HG03460 (cell line): ENCODE data around the gene MPHOSPH8.
"Not testable (repeated sequence)": the region's sequence is repeated elsewhere in the genome, so short reads cannot be mapped to it uniquely, and the experiment has no call there.

Experiments
- ATAC-seq: cut with Tn5 transposase; IDR thresholded peaks from one replicate; pipeline ENCODE4 v1.9.1; 2021; ENCODE audit not compliant: unreplicated experiment

Gene MPHOSPH8

DNA sequence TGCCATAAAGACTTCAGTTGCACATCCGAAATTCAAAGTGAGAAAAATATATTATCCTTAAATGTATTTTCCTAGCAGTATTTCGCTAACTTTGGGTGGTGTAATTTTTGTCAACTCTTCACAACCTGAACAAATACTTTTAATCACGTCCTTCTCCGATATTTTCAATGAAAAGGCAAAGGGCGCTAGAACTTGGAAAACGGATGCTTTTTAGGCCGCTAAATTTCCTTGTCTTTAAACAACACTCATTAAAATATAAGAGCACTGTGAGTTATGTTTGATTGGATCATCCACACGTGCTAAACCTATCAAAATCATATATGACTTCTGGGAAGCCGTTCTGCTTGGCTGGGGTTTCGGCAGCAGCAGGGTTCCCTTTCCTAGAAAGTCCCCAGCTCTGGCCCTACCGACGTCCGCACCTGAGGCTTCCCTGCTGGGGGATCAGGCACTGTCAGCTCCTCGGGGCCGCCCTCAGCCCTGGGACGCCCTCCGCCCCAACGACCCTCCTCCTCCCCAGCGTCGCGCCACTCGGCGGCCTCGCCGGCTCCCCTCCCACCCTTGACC is 462 bp upstream of the MPHOSPH8 start:
- no peak for ATAC-seq

DNA sequence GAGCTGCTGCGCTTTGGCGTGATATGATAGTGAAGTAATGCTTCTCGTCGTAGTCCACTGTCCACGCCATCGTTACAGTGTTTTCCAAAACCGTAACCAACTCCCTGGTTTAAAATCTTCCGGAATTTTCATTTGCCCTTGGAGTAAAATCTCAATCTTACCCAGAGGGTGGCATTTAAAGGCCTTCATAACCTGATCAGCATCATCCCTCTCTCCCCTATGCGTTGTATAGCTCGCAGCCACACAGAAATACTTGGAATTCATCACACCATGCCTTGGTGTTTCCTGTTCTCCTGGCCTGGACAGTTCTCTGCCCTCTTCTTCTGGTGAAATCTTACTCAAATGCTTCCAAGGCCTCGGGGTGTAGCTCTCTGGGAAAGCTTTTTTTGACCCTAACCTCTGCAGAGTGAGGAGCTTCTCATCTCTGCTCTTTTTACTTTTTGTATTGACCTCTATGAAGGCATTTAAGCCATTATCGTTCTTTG is 839 bp downstream of the MPHOSPH8 start:
- peak; percentile 23 for ATAC-seq

DNA sequence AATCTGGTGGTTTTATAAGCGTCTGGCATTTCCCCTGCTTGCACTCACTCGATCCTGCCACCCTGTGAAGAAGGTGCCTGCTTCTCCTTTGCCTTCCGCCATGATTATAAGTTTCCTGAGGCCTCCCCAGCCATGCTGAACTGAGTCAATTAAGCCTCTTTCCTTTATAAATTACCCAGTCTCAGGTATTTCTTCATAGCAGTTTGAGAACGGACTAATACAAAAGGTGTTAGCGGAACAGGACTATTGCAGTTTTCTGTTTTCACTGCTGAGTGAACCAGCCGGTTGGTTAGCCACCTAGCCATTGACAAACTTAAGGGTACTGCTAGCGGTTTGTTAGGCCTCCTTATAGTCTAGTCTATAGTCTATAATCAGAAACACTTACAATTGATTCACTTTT is 2.5 kb downstream of the MPHOSPH8 start:
- not testable (repeated sequence) for ATAC-seq

DNA sequence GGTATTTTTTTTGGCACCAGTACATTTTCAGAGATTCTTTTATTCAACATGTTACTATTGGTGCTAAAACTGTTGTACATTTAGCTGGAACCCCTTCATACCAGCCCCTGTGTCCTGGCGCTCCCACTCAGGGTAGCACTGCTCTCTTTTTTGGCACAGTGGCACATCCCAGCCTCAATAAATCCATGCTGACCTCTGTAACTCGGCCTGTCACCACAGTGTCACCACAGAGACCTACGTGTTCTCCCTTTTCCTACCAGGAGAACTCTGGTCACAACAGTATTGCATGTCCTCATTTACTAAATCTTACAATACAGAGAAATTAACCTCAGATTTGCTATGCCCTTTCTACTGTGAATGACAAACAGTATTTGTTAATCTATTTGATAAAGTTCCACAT is 10.2 kb downstream of the MPHOSPH8 start:
- ATAC-seq, result no peak

DNA sequence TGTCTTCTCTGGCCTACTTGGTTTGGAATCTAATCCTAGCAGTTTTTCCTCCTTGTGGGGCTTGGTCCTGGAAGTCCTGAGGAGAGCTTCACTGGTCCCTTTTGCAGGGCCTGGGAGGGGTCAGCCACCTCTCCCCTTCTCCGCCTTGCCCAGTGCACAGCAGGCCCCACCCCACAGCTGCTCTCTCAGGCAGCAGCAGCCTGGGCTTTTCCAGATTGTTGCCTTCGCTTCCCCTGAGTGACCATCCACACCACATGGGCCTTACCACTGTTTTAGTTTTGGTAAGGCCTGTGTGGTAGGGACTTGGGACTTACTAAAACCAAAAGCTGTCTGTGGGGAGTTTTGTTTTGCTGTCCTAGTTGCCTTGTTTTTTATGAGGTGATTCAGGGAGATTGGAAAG is 11.5 kb downstream of the MPHOSPH8 start:
- no peak for ATAC-seq

GRCh38 chr13:19646063-19646462 is 12.6 kb downstream of the MPHOSPH8 start:
- no peak for ATAC-seq

DNA sequence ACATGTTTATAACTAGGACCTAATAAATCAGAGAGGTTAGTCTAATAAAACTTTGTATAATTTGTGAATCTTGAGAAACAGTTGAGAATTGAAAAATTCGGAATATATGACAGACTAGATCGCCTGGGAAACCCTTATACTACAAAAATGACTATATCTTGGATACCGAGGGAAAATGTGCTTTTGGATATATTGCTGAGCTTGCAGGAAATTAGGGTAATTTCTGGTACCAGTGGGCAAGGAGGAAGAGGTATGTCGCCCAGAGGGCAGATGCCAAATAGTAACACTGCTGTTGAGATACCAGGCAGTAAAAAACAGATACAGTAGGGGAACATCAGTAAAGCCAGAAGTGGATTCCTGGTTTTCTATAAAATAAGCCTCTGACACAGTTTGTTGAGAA is 17.3 kb downstream of the MPHOSPH8 start:
- no peak for ATAC-seq

DNA sequence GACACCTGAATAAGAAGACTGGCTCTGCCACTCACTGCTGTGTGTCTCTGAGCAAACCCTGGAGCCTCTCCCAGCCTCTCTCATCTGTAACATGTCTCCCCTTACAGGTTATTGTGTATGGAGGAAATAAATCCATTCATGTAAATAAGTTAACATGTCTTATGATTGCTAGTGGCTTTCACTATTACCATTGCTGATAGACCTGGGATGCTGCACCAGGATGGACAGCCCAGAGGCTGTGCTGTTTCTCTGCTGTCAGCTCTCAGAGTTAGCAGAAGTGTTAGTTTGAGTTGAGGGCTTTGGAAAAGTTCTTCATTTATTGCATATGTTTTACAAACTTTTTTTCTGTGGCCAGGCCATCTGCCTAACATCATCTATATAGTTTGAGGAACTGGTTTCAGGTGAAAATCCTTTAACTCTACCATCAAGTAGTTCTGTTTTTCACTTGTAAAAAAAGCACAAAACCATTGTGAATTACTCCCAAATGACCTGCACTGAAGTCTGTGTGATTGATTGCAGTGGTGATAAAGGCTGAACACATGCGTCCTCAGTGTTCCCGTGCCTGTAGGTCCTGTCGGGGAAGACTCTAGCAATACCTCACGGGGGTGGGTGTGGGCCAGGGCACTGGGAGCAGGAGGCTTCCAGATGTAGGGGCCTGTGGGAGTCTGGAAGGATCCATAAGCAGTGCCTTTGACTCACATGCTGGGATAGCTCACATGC is 24.6 kb downstream of the MPHOSPH8 start:
- no peak for ATAC-seq

GRCh38 chr13:19658831-19659230 is 25.4 kb downstream of the MPHOSPH8 start:
- no peak for ATAC-seq

DNA sequence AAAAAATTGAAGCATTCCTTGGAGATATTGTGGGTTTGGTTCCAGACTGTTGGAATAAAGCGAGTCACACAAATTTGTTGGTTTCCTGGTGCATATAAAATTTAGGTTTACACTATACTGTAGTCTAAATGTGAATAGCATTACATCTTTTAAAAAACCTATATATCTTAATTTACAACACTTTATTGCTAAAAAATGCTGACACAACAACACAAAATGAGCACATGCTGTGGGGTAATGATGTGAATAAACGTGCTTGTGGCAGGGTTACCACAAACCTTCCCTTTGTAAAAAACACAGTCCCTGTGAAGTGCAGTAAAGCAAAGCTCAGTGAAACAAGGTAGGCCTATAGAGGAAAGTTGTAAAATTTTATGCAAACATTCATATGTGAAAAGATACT is 27.7 kb downstream of the MPHOSPH8 start:
- no peak for ATAC-seq

DNA sequence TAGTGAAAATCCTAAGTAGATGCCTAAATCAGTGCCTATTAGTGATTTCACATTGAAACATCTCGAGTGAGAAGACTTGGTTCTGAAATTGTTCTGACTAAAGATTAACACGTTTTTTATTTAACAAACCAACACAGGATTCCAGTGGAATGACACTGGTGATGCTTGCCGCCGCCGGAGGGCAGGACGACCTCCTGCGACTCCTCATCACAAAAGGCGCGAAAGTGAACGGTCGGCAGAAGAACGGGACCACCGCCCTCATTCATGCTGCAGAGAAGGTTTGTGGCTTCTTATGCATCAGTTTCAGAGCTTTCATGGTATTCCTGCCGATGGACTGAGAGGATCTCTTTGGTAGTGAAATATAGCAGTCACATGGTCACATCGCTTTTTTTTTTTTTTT is 28.1 kb downstream of the MPHOSPH8 start:
- ATAC-seq, result no peak

DNA sequence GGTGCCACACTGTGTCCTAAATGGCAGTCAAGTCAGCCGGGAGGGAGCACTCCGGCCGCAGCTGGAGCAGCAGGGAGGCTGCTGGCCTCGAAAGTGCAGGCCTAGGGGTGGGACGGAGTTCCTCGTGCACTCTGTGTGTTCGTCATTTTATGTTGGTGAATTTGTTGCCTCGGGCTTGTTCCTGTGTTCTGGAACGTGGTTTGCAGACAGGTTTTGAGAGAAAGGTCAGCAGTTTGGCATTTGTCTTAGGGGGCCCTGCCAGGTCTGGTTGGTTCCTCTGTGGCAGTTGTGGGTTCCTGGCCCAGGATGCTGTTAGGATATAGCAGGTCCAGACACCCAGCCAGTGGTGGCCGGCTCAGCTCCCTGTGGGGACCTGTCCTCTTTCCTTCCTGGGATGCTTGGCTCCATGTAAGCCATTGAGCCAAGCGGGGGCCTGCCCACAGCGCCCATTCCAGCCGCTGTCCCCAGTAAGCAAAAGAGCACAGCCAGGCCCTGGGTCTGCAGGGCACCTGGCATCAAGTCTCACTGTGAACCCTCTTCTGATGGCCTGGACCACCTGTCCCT is 30.0 kb downstream of the MPHOSPH8 start:
- ATAC-seq, result no peak

DNA sequence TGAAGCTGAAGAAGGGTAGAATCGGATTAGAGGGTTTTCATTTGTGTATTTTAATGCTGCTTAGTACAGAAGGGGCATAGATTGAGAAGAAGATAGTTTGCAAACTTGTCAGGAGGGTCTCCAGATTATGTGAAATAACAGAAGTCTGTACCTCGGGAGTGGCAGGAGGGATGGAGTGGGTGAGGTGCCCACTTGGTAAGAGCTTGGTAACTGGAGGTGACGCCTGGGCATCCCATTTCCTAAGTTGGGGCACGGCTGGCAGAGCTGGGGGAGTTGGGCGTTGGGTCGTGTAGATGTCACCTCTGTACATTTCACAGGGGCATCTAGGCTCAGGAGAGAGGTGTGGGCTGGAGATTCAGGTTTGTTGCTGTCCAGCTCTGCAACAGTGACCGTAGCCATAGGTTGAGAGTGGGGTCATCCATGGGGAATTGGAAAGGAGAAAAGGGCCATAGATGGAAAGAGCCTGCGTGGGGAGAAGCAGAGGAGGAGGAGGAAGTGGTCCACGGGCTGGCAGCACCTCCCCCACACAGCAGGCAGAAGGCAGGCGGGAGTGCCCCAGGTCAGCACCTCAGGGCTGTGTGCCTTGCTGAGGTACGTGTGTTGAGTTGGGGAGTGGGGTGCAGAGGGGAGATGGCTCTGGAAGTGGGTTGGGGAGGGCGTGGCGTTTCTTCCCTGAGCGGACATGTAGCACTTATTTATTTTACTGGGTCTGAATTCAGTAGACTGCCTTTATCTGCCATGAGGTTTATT is 31.2 kb downstream of the MPHOSPH8 start:
- ATAC-seq, result no peak

DNA sequence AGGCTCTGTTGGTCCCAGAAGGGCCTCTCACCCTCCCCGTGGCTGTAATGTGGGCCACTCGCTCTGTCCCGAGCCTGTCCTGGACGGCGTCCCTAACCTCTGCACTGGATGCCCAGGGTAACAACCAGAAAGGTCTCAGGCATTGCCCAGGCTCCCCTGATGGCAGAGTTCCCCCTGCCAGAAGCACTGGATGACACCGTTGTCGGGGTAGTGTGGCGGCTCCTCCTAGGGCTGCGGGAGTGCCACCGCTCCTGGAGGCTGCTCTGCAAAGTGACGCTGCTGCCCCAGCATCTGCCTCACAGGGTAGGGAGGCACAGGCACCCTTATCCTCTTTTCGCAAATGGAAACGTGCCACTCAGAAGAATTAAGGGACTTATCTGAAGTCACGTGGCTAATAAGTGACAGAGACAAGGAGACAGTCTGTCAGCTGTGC is 32.0 kb downstream of the MPHOSPH8 start:
- no peak for ATAC-seq

DNA sequence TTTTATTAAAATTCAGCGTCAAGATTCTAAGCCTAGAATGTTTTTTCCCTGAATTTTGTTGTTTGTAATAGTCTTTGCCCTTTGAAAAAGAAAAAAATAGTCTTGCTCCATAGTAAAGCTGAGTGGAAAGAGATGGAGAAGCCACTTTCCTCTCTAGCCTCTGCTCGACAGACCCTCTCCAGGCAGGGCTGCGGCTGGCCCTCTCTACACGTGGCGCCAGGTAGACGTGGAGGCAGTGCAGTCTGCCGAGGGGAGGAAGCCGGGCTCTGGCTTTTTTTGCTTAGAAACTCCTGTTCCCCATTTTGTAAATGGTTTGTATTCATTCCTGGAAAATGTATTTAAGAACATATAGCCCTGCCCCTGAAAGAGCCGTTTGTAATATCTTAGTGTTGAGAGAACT is 35.3 kb downstream of the MPHOSPH8 start:
- ATAC-seq, result no peak

DNA sequence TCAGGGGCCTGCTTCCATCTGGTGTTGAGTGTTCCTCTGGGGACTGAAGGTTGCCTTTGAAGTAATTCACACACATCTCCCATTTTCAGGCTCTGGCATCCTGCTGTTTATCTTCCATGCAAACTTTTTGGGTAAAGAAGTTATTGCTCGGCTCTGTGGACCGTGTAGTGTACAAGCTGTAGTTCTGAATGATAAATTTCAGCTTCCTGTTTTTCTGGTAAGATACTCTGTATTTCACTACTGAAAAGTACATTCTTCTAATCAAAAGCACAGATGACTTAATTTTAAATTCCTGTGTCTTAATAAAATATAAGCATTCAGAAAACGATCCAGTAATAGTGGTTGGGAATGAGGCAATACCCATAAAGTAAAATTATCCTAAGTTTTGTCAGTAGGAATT is 36.7 kb downstream of the MPHOSPH8 start:
- ATAC-seq, result no peak

DNA sequence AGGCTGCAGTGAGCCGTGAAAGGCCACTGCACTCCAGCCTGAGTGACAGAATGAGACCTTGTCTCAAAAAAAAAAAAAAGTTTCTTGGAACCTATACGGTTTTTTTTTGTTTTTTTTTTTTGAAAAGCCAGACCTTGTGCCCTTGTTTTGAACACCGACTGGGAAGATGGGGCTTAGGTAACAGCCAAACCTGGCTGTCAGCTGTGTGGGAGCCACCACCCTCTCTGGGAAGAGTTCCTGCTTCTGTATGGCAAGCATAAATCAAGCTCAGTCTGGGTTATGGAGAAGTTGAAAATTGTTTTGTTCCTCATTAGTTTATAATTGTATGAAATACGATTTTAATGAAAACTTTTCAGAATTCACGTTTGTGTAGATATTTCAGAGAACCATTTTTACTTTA is 39.5 kb downstream of the MPHOSPH8 start:
- no peak for ATAC-seq

- no peak for ATAC-seq
These were observed 40.3 kb downstream of the MPHOSPH8 start for GRCh38 chr13:19673473-19674430.

- ATAC-seq, result no peak
These were observed 41.4 kb downstream of the MPHOSPH8 start for GRCh38 chr13:19674898-19675297.

- no peak for ATAC-seq
These were observed 42.7 kb downstream of the MPHOSPH8 start for GRCh38 chr13:19676168-19676567.

DNA sequence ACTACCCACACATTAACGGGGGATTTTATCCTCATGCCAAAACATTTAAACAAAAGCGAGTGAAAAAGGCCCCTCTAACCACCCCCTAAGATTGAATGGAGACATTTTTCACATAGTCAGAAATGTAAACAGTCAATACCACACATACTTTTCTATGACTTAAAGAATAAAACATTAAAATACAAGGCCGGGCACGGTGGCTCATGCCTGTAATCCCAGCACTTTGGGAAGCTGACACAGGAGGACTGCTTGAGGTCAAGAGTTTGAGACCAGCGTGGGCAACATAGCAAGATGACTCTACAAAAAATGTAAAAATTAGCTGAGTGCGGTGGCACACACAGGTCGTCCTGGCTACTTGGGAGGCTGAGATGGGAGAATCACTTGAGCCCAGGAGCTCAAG is 47.3 kb downstream of the MPHOSPH8 start:
- ATAC-seq, result no peak
